GM19193 (cell line): ENCODE results near the gene RXRA.

Experiments
- POLR2A ChIP-seq: IDR thresholded peaks from 4 replicates; pipeline ENCODE4 v1.6.1; 2011; ENCODE audit not compliant: insufficient read depth, insufficient read length; ENCODE audit errors: extremely low read depth

Gene RXRA

DNA sequence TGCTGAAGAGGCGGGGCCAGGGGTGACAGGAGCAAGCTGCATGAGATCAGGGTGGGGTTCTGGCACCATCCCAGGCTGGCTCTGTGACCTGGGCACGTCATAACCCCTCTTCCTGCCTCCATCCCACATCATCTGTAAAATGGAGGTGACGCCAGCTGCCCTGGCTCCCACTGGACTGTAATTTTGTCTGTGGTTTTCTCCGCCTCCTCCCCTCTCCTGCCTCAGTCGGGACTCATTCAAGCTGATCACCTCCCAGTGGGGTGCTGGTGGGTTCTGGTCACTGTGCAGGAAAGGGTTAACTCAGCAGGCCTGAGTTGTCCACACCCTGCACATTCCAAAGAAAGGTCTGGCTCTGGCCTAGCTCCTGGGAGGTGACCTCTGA, 128.2 kb downstream of the RXRA start:
- TF ChIP-seq POLR2A = no peak

DNA sequence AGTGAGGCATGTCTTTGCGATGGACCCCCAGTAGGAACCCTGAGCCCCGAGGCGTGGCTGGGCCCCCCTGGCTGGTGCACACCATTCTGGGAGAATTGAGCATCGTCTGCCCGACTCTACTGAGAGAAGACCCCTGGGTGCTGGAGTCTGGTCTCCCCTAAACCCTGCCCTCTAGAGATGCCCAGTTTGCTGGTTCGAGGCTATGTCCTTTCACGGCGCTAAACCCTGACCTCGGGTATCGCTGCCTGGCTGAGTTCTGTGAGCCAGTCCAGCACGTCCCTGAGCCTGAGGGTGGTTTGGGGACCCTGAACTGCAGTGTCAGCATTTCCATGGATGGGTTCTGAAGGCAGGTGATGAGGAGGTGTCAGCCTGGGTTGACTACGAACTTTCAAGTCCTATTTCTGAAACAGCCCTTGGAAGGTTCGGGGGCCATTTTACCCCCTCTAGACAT, 128.8 kb downstream of the RXRA start:
- no peak for TF ChIP-seq POLR2A

DNA sequence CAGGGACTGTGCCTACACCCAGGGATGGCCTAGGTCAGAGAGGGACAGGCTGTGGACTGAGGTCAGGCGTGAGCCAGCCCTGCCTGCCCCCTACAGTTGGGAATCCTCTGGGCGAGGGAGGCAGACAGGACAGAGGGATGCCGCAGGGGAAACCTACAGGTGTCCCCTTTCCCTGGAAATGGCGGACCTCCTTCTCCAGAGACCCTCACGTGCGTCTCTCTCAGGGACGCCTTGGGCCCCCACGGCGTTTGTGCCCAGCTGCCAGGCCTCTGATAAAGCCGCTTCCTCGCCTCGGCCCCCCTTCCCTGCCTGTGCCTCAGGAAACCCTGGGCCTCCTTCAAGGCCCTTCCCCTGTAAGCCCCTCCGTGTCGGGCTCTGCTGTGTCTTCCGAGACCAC, 129.3 kb downstream of the RXRA start:
- no peak for TF ChIP-seq POLR2A

DNA sequence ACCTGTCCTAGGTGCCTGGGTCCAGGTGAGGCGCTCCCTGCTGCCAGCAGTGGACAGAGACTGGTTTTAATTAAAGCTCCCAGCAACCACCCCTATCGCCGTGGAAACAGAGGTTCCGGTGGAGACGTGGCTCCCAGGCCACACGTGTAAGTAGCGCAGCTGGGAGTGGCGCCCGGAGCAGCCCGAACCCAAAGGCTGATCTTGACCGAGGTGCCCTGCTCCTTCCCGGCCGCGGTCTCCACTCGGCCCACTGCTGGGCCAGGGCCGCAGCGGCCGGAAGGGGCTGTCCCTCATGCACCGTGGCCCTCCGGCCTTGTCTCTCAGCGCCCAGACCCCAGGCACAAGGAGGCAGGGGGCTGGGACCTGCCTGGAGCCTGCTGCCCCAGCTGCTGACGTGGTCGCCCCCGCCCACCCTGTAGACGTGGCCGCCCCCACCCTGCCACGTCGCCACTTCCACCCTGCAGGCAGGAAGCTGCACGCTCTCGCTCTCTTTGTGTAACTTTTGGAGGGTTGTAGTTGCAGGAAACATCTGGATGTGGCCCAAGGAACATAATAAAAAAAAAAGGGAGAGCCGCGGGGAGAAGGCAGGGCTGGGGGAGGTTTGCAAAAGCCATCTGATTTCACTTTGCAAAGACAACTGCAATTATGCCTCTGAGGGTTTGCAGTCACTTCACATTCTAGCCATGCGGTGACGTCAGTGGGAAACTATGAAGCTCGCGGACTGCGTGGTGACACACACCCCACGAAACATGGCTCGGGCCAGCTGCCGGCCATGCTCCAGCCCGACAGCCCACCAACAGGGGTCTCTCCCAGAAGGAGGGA, 129.9 kb downstream of the RXRA start:
- no peak for TF ChIP-seq POLR2A

GRCh38 chr9:134456756-134457305, 130.6 kb downstream of the RXRA start:
- no peak for TF ChIP-seq POLR2A

- TF ChIP-seq POLR2A = no peak
Measured at GRCh38 chr9:134457321-134458206, 131.3 kb downstream of the RXRA start.

DNA sequence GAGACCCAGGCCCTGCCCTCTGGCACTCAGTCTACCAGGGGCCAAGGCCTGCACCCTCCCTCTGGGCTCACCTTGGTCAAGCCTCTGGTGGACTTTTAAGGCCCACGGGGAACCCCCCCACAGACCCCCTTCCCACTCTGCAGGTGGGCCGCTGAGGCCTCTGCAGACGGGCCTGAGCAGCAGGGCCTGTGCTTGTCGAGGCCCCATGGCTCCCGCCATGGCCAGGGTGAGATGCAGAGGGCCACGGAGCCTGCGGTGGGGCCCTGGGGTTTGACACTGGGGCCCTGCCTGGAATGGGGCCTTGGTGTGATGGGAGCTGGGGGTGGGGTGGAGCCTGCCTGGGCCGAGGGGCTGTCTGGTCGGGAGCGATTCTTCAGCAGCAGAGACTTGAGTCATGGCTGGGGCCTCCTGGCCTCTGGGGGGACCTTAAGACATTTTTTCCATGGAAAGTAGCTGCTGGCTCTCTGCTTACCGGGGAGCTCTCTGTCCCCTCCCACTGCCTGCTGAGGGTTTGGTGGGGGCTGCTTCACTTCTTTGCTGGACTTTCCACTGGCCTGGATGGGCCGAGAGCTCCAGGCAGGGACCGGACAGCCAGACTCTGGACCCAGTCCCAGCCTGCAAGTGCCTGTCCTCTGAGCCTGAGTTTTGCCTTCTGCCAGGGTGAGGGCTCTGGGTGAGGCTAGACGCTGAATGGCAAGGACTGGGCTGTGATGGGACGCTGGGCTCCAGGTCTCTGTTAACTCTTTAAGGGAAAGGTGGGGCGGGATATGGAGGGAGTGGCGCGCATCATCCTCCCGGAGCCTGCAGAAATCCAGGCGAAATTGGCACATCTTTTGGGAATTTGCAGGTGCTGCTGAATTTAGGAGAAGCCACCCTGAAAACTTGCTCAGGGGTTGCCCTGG, 132.2 kb downstream of the RXRA start:
- no peak for TF ChIP-seq POLR2A

DNA sequence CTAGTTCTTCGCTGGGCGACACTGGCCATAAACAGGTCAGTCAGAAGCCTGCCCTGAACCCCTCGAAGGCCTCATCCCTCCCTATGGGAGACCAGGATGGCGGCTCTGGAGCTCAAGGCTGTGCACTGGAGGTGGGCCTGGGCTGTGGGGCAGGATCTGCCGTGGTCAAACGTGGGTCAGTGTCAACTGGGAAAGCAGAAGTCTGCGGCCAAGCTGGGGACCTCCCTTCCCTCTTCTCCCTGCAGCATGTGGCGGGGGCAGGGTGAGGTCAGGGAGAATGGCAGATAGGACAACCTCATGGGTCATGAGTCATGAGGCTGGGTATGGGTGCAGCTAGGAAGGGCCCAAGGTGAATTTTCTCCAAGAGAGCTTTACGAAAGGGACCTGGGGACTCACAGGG, 132.9 kb downstream of the RXRA start:
- no peak for TF ChIP-seq POLR2A

DNA sequence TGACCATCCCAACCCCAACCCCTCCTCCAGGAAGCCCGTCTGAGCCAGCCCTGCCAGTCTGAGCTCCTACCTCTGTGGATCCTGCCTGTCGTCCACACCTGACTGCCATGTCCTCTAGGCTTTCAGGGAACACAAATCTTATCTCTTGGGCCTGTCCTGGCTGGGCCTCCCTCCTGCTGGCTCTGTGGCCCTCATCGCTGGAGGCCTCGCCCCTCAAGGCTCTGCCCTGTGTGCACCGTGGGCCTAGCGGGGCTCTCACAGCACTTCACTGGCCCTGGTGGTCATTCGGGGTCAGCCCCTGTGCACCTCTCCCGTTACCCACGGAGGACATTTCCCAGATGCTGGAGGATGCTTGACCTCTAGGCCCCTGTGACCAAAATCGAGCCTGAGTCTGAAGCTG, 133.3 kb downstream of the RXRA start:
- no peak for TF ChIP-seq POLR2A

DNA sequence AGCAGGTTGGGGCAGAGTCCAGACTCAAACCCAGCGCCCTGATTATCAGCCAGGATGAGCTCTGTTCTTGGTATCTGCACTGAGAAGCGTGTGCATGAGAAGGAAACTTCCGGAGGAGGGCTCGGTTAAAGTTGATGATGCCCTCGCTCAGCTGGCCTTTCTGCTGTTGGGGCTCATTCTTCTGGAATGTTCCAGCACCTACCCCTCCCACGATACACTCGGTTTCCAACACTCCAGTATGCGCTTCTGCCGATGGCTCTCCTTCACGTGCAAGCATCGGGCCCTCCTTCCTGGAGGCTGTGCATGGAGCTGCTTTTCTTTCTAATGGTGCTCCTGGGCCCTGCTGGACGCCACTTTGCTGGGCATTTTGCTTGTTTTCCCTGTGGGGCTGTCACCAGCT, 134.0 kb downstream of the RXRA start:
- TF ChIP-seq POLR2A = no peak

DNA sequence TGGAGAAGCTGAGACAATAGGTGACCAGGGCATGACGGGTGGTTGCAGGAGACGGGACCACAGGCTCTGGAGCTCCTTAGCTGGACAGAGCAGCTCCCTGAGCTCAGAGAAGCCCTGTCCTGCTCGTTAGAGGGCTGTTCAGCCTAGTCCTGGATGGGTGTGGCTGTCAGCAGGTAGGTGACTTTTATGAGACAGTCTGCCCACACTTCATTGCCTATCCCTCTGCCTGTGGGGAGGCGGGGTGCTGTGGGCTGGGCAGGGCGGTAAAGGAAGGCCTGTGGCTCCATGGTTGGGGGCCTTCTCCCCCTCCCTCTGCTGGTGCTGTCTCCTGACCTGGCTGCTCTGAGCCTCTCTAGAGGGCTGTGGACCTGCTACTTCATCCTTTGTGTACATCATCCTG, 134.6 kb downstream of the RXRA start:
- no peak for TF ChIP-seq POLR2A

DNA sequence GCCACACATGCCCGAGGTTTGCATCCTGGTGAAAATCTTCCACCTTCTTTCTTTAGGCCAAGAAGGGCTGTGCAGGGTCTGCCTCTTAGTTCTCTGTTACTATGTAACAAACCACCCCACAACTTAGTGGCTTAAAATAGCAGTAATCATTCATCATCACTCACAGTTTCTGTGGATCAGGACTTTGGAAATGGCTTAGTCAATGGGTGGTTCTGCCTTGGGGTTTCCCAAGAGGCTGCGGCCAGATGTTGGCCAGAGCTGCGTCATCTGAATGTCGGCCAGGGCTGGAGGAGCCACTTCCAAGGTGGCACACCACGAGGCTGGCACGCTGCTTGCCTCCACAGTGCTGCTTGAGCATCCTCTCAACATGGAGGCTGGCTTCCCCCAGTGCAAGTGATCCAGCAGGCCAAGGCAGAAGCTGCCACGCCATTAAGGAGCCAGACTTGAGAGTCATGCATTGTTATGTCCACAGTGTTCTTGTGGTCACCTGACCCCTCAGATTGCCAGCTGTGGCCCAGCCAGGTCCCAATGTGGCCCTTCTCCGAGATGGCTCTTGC, 135.2 kb downstream of the RXRA start:
- TF ChIP-seq POLR2A = no peak

DNA sequence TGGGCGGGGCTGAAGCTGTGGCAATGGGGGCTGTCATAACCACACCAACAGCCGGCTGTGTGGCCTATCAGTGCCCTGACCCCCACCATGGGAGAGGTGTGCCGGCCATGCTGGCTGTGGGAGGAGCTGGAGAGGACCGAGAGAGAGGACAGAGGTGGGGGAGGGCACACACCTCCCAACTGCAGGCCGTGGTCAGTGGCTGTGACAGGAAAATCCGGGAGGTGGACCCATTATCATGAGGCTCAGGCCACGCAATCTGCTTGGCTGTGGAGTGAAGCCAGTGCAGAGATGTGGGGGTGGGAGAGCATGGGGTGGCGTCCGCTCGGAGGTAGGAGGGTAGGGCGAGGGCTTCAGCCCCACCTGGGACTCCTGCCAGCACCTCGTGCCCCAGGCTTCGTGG, 136.1 kb downstream of the RXRA start:
- TF ChIP-seq POLR2A = no peak

DNA sequence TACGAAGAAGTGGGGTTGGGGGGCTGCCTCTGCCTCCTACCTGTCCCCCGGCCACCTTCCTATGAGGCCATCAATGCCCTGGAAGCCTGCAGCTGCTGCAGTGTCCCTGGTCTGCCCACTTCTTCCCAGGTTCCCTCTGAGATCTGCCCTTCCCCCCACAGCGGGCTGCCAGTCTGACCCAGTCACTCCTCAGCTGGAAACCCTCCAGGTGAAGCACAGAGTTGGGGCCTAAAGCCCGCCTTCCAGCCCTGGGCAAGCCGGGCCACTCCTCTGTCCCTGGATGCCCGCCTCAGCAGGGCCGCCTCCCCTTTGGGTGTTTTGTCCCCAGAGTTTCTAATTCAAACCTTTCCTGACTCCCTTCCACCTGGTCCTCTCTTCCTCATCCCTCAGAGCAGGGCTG, 137.0 kb downstream of the RXRA start:
- TF ChIP-seq POLR2A = no peak
